SU-DHL-6 (cell line): ENCODE data around the gene GIPC3.

Experiments
- H2AFZ ChIP-seq: fragments of 200-600 bp; sonication (generic); 2 replicates; pipeline ENCODE4 v1.6.1; 2014; ENCODE audit warnings: low read depth, mild to moderate bottlenecking, moderate library complexity, mixed read lengths, antibody characterized with exemption, low read length; ENCODE audit not compliant: severe bottlenecking
- H3F3A ChIP-seq: fragments of 200-600 bp; shearing (Covaris generic); 2 replicates; pipeline ENCODE4 v1.6.0; 2016; ENCODE audit warnings: antibody characterized with exemption, mild to moderate bottlenecking; ENCODE audit not compliant: insufficient read depth
- H3K27ac ChIP-seq: fragments of 200-600 bp; sonication (generic); 2 replicates; pipeline ENCODE4 v1.5.1; 2016; ENCODE audit warnings: low read depth, mild to moderate bottlenecking, low read length, moderate library complexity, mixed read lengths
- H3K27me3 ChIP-seq: fragments of 200-600 bp; sonication (generic), shearing (Covaris generic); 2 replicates; pipeline ENCODE4 v1.6.0; 2014; ENCODE audit warnings: mild to moderate bottlenecking, low read length
- H3K36me3 ChIP-seq: fragments of 200-600 bp; sonication (generic); 2 replicates; pipeline ENCODE4 v1.6.1; 2014; ENCODE audit warnings: mild to moderate bottlenecking, low read length, mixed read lengths
- H3K4me2 ChIP-seq: fragments of 300-600, 200-600 bp; shearing (Covaris generic), sonication (generic); 2 replicates; pipeline ENCODE4 v1.6.0; 2014; ENCODE audit warnings: low read length, low read depth, mild to moderate bottlenecking; ENCODE audit not compliant: poor library complexity, severe bottlenecking
- H3K4me3 ChIP-seq: fragments of 200-600 bp; sonication (generic); 2 replicates; pipeline ENCODE4 v1.5.1; 2014; ENCODE audit warnings: antibody characterized with exemption, low read length, mild to moderate bottlenecking, mixed read lengths; ENCODE audit not compliant: insufficient read depth, poor library complexity, severe bottlenecking
- H3K79me2 ChIP-seq: fragments of 200-600 bp; sonication (generic); 2 replicates; pipeline ENCODE4 v1.6.1; 2014; ENCODE audit warnings: mild to moderate bottlenecking, low read length, moderate library complexity; ENCODE audit not compliant: insufficient read depth
- H3K9ac ChIP-seq: fragments of 200-600 bp; sonication (generic); 2 replicates; pipeline ENCODE4 v1.7.0; 2014; ENCODE audit warnings: mild to moderate bottlenecking, low read length
- H3K9me2 ChIP-seq: fragments of 200-600 bp; sonication (generic); replicated peaks from 2 replicates; pipeline ENCODE4 v1.6.1; 2014; ENCODE audit warnings: low read length; ENCODE audit not compliant: insufficient read depth
- H3K9me3 ChIP-seq: fragments of 200-600 bp; sonication (generic); 2 replicates; pipeline ENCODE4 v1.6.1; 2014; ENCODE audit warnings: low read length, mixed read lengths; ENCODE audit not compliant: insufficient read depth
- H4K20me1 ChIP-seq: fragments of 200-600 bp; sonication (generic); 2 replicates; pipeline ENCODE4 v1.6.1; 2014; ENCODE audit warnings: low read depth, mild to moderate bottlenecking, antibody characterized with exemption, low read length, moderate library complexity, mixed read lengths
- EZH2phosphoT487 ChIP-seq: fragments of 200-600 bp; sonication (generic), shearing (Covaris generic); conservative IDR thresholded peaks from 2 replicates; pipeline ENCODE4 v1.6.1; 2018; ENCODE audit warnings: mild to moderate bottlenecking, antibody characterized with exemption, low read length, moderate library complexity, mixed read lengths
- TF ChIP-seq, protein P1 (sequence below): fragments of 200-600 bp; sonication (generic); IDR thresholded peaks from one replicate; pipeline ENCODE4 v1.5.1; 2017; ENCODE audit warnings: antibody characterized with exemption, mild to moderate bottlenecking, low read length, moderate library complexity; ENCODE audit not compliant: insufficient read depth, poor library complexity, severe bottlenecking

Gene GIPC3

DNA sequence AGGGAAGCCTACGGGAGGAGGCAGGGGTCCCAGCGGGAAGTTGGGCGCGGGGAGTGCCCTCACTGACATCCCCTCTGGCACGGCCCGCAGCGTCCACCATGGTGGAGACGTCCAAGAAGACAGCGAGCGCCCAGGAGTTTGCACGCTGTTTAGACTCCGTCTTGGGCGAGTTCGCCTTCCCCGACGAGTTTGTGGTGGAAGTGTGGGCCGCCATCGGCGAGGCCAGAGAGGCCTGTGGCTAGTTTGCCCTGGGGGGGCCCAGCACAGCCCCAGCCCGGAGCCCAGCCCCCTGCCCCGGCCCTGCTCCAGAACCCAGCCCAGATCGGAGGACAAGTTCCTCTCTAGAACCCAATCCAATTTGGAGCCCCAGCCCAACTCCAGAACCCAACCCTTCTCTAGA is 4.7 kb downstream of the GIPC3 start:
- H3K27ac ChIP-seq = no peak overlapping the region

DNA sequence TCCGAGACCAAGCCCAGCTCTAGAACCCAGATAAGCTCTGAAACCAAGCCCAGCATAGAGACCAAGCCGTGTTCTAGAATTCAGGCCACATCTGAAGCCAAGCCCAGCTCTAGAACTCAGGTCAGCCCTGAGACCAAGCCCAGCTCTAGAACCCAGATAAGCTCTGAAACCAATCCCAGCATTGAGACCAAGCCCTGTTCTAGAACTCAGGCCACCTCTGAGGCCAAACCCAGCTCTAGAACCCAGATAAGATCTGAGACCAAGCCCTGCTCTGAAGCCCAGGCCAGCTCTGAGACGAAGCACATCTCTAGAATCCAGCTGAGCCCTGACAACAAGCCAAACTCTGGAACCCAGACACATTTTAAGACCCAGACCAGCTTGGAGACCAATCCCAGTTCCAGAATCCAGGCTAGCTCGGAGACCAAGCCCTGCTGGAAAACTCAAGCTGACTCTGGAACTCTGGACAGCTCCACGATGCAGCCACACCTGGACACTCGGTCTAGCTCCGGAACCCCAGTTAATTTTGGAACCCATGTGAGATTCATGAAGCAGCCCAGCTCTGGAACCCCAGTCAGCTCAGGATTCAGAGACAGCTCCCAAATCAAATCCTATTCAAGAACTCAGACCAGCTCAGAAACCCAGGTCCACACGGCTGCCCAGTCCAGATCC is 5.8 kb downstream of the GIPC3 start:
- 0 out of 2 replicates have a peak, but pooled peaks cover 3% of the 10 kb centered on the region for H3F3A ChIP-seq
- H3K27ac ChIP-seq = no peak overlapping the region
- H2AFZ ChIP-seq = no peak overlapping the region
- H3K79me2 ChIP-seq = no peaks in the 10 kb centered on the region
- no peak overlapping the region for H3K4me3 ChIP-seq
- H3K9me2 ChIP-seq = no peaks in the 10 kb centered on the region
- no peaks in the 10 kb centered on the region for H3K27me3 ChIP-seq
- H3K9ac ChIP-seq = no peak overlapping the region
- no peaks in the 10 kb centered on the region for H3K36me3 ChIP-seq
- H4K20me1 ChIP-seq = no peaks in the 10 kb centered on the region
- H3K4me2 ChIP-seq = no peak overlapping the region
- peaks cover 10% of the 10 kb centered on the region; the same call in 1 of the 2 replicates for H3K9me3 ChIP-seq
- TF ChIP-seq EZH2phosphoT487 = no peak
- TF ChIP-seq, protein P1, sequence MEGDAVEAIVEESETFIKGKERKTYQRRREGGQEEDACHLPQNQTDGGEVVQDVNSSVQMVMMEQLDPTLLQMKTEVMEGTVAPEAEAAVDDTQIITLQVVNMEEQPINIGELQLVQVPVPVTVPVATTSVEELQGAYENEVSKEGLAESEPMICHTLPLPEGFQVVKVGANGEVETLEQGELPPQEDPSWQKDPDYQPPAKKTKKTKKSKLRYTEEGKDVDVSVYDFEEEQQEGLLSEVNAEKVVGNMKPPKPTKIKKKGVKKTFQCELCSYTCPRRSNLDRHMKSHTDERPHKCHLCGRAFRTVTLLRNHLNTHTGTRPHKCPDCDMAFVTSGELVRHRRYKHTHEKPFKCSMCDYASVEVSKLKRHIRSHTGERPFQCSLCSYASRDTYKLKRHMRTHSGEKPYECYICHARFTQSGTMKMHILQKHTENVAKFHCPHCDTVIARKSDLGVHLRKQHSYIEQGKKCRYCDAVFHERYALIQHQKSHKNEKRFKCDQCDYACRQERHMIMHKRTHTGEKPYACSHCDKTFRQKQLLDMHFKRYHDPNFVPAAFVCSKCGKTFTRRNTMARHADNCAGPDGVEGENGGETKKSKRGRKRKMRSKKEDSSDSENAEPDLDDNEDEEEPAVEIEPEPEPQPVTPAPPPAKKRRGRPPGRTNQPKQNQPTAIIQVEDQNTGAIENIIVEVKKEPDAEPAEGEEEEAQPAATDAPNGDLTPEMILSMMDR = no peak

More for the DNA sequence above, 4.7 kb downstream of the GIPC3 start:
- Histone ChIP-seq H3K9me3 (peaks cover 10% of the 10 kb centered on the region; the same call in 1 of the 2 replicates), H3K36me3 (no peaks in the 10 kb centered on the region), H3K27me3 (no peaks in the 10 kb centered on the region), H3K4me2 (no peak overlapping the region), H2AFZ (no peak overlapping the region), H3F3A (0 out of 2 replicates have a peak, but pooled peaks cover 3% of the 10 kb centered on the region), H3K9ac (no peak overlapping the region), H4K20me1 (no peaks in the 10 kb centered on the region), H3K79me2 (no peaks in the 10 kb centered on the region), H3K4me3 (no peak overlapping the region), H3K9me2 (no peaks in the 10 kb centered on the region)
- TF ChIP-seq EZH2phosphoT487 = no peak
- TF ChIP-seq, protein P1 = no peak

DNA sequence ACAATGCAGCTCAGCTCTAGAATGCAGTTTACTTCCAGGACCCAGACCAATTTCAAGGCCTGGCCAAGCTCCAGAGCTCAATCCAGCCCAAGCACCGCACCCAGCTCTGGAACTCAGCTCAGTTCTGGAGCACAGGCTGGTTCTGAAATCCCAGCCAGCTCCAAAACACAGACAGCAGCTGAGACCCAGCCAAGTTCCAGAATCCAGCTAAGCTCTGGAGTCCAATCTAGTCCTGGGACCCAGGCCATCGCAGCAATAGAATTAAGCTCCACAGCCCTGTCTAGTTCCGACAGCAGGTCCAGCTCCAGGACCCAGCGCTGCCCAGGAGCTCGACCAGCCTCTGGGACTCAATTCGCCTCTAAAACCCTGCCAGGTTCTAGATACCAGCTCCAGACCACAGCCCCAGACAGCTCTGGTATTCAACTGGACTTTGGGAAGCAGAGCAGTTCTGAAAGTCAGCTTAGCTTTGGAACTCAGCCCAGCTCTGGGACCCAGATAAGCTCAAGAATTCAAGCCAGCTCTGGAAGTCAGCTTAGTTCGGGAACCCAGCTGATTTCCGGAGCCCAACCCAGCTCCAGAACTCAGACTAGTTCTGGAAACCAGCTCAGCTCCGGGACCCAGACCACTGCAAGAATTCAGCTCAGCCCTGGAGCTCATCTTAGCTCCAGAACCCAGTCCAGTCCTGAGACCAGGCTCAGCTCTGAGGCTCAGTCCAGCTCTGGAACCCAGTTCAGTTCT is 6.8 kb downstream of the GIPC3 start:
- H3K36me3 ChIP-seq = no peaks in the 10 kb centered on the region
- no peaks in the 10 kb centered on the region for H3K27me3 ChIP-seq
- TF ChIP-seq, protein P1 = no peak
- TF ChIP-seq EZH2phosphoT487 = no peak
- H3K79me2 ChIP-seq = no peaks in the 10 kb centered on the region
- H3K27ac ChIP-seq = no peak overlapping the region
- H4K20me1 ChIP-seq = no peaks in the 10 kb centered on the region
- no peak overlapping the region for H2AFZ ChIP-seq
- no peak overlapping the region for H3K9ac ChIP-seq
- no peaks in the 10 kb centered on the region for H3K9me2 ChIP-seq
- H3K4me3 ChIP-seq = no peak overlapping the region
- no peak overlapping the region for H3K4me2 ChIP-seq
- H3K9me3 ChIP-seq = peaks cover 10% of the 10 kb centered on the region; the same call in 1 of the 2 replicates
- 0 out of 2 replicates have a peak, but pooled peaks cover 3% of the 10 kb centered on the region for H3F3A ChIP-seq
